GM12878 (cell line): ENCODE data around the gene SMIM35. TPM values are rescaled to one million over a fixed set of nuclear protein-coding genes. Genes with fewer than 3 reads are reported as not detected.

Source experiments
- ATAC-seq: fragments of 200-7000 bp; cut with Tn5 transposase; 3 replicates; pipeline ENCODE4 v1.9.1; 2020; ENCODE audit warnings: mild to moderate bottlenecking, moderate library complexity
- BruUV-seq: library from RNA; stranded (reverse); fragments of 400-500 nt; replicated peaks from 2 replicates; lab custom pipeline; 2021; lab: Mats Ljungman, UMichigan
- CTCF ChIA-PET: fragments of 300-600 bp; sonication (Branson Sonifier 250); formaldehyde crosslinking; extraction: SDS; loops from one replicate; lab custom pipeline; 2021; ENCODE audit warnings: inconsistent platforms; lab: Yijun Ruan, JAX
- POLR2A ChIA-PET: fragments of 350-600 bp; formaldehyde crosslinking; extraction: SDS; loops from one replicate; lab custom pipeline; 2021; ENCODE audit warnings: inconsistent platforms; lab: Charles Lee
- RAD21 ChIA-PET: fragments of 300-600 bp; sonication (Branson Sonifier 250); formaldehyde crosslinking; loops from one replicate; lab custom pipeline; 2023; ENCODE audit warnings: antibody characterized with exemption; ENCODE audit not compliant: unreplicated experiment; lab: Charles Lee
- SMC1A ChIA-PET: fragments of 300-600 bp; sonication (Branson Sonifier 250); formaldehyde crosslinking; loops from one replicate; lab custom pipeline; 2023; ENCODE audit not compliant: unreplicated experiment, uncharacterized antibody; lab: Charles Lee
- DNase-seq: peaks from one replicate; pipeline ENCODE4 v3.0.0-alpha.2; 2011; ENCODE audit warnings: low read depth, low spot score
- FAIRE-seq: peaks from 3 replicates; lab custom pipeline; 2011; peaks lifted over from hg19 to GRCh38; lab: Jason Lieb, UNC
- H2AFZ ChIP-seq: 2 replicates; pipeline ENCODE4 v1.6.0; 2011; ENCODE audit warnings: low read depth, low read length, control low read depth; ENCODE audit not compliant: control insufficient read depth
- H3K27ac ChIP-seq: 2 replicates; pipeline ENCODE4 v1.5.1; 2011; ENCODE audit warnings: control low read depth; ENCODE audit not compliant: control insufficient read depth, insufficient read depth
- H3K27me3 ChIP-seq, 2 experiments: replicated peaks in 1 of 2; 2 replicates each; pipeline versions ENCODE4 v1.6.0 to v1.6.1; 2011; ENCODE audit warnings: low read length in 1 of 2; ENCODE audit not compliant: control insufficient read depth in 2 of 2, insufficient read depth in 2 of 2
- H3K36me3 ChIP-seq, 2 experiments: 2 replicates each; pipeline ENCODE4 v1.5.1; 2011; ENCODE audit warnings: low read length in 1 of 2; ENCODE audit not compliant: control insufficient read depth in 2 of 2, insufficient read depth in 2 of 2
- H3K4me1 ChIP-seq: 2 replicates; pipeline ENCODE4 v1.6.1; 2011; ENCODE audit warnings: mild to moderate bottlenecking, low read length, moderate library complexity, mixed read lengths; ENCODE audit not compliant: control insufficient read depth, insufficient read depth
- H3K4me2 ChIP-seq: 2 replicates; pipeline ENCODE4 v1.6.0; 2011; ENCODE audit warnings: control low read depth; ENCODE audit not compliant: control insufficient read depth, insufficient read depth
- H3K4me3 ChIP-seq: fragments of 200-600 bp; sonication (generic); 2 replicates; pipeline ENCODE4 v1.5.1; 2016
- H3K79me2 ChIP-seq: 2 replicates; pipeline ENCODE4 v1.6.0; 2011; ENCODE audit warnings: low read length; ENCODE audit not compliant: control insufficient read depth, insufficient read depth
- H3K9ac ChIP-seq: 2 replicates; pipeline ENCODE4 v1.8.0; 2011; ENCODE audit warnings: low read length, control low read depth, mixed read lengths; ENCODE audit not compliant: control insufficient read depth, insufficient read depth
- H3K9me3 ChIP-seq: replicated peaks from 3 replicates; pipeline ENCODE4 v1.5.1; 2011; ENCODE audit warnings: mild to moderate bottlenecking, low read length; ENCODE audit not compliant: control insufficient read depth, insufficient read depth
- H4K20me1 ChIP-seq: 2 replicates; pipeline ENCODE4 v1.6.0; 2011; ENCODE audit not compliant: control insufficient read depth, insufficient read depth
- DPF2 ChIP-seq: fragments of 450-650 bp; IDR thresholded peaks from 2 replicates; pipeline ENCODE4 v1.6.1; 2017; ENCODE audit warnings: mild to moderate bottlenecking
- EGR1 ChIP-seq, 2 experiments: IDR thresholded peaks; 1 replicate in 1 of 2; 2 replicates in 1 of 2; pipeline ENCODE4 v1.6.1; 2011 to 2012; ENCODE audit warnings: low read depth in 2 of 2, low read length in 2 of 2, borderline replicate concordance in 1 of 2, mild to moderate bottlenecking in 1 of 2, moderate library complexity in 1 of 2
- MAX ChIP-seq: IDR thresholded peaks from 2 replicates; pipeline ENCODE4 v1.6.1; 2012; ENCODE audit warnings: low read depth, low read length, improper control_type of control experiment
- MYC ChIP-seq: IDR thresholded peaks from 2 replicates; pipeline ENCODE4 v1.6.1; 2011; ENCODE audit warnings: mild to moderate bottlenecking, low read length, moderate library complexity, inconsistent platforms; ENCODE audit not compliant: insufficient read depth, insufficient replicate concordance, insufficient read length, severe bottlenecking
- RAD21 ChIP-seq: IDR thresholded peaks from 2 replicates; pipeline ENCODE4 v1.6.1; 2011; ENCODE audit warnings: mild to moderate bottlenecking, low read depth, low read length, moderate library complexity; ENCODE audit not compliant: insufficient read depth
- RCOR1 ChIP-seq: conservative IDR thresholded peaks from 2 replicates; pipeline ENCODE4 v1.6.1; 2012; ENCODE audit warnings: low read depth, low read length, improper control_type of control experiment
- RFX5 ChIP-seq: IDR thresholded peaks from 2 replicates; pipeline ENCODE4 v1.6.1; 2011; ENCODE audit warnings: low read depth, low read length, improper control_type of control experiment
- SIX5 ChIP-seq: IDR thresholded peaks from 2 replicates; pipeline ENCODE4 v1.6.1; 2011; ENCODE audit warnings: mild to moderate bottlenecking, low read depth, low read length, moderate library complexity; ENCODE audit not compliant: severe bottlenecking
- SUZ12 ChIP-seq: fragments of 200-600 bp; sonication (generic); IDR thresholded peaks from one replicate; pipeline ENCODE4 v1.6.1; 2018; ENCODE audit warnings: antibody characterized with exemption, mild to moderate bottlenecking; ENCODE audit not compliant: unreplicated experiment
- WRNIP1 ChIP-seq: IDR thresholded peaks from 2 replicates; pipeline ENCODE4 v1.6.1; 2011; ENCODE audit warnings: low read depth, low read length, improper control_type of control experiment, borderline replicate concordance
- ZSCAN29 ChIP-seq: fragments of 450-650 bp; IDR thresholded peaks from 2 replicates; pipeline ENCODE4 v1.6.1; 2017; ENCODE audit warnings: mild to moderate bottlenecking, moderate library complexity
- WGBS: methylation state at CpG from one replicate; pipeline ENCODE4 v1.1.6; 2016; ENCODE audit warnings: low lambda C conversion rate; ENCODE audit not compliant: insufficient replicate concordance, insufficient coverage; ENCODE audit errors: missing lambda C conversion rate; 5-methylcytosine and 5-hydroxymethylcytosine counted together
- in situ Hi-C: fragments of 300-500 bp; cut with MboI; formaldehyde crosslinking; loops from 9 replicates; pipeline ENCODE4 v1.14.3; 2018; ENCODE audit warnings: mixed read lengths
- intact Hi-C: fragments of 100-400 bp; cut with micrococcal nuclease; formaldehyde crosslinking; loops from one replicate; pipeline ENCODE4 v1.14.2; 2022; ENCODE audit not compliant: unreplicated experiment
- polyA plus RNA-seq, 11 experiments: library from polyadenylated mRNA; depleted of rRNA in 4 of 11; unstranded in 6 of 11; stranded (reverse) in 5 of 11; fragments of >200 nt; fragmentation: Nextera tagmentation in 4 of 11; fragmentation: Illumina TruSeq in 1 of 11; extraction: Ambion mirVana in 4 of 11; extraction: Trizol in 1 of 11; gene quantifications; 1 replicate in 1 of 11; 2 replicates in 10 of 11; pipeline versions ENCODE4 v1.2.1 to v1.2.3, GENCODE V29; 2011 to 2016; ENCODE audit warnings: inconsistent platforms in 2 of 11, missing spikeins in 2 of 11, low read depth in 1 of 11
- total RNA-seq, 4 experiments: library from RNA; depleted of rRNA in 3 of 4; stranded (reverse); fragments of >200 nt in 3 of 4; fragmentation: Illumina TruSeq in 1 of 4; extraction: Trizol in 1 of 4; gene quantifications; 2 replicates each; pipeline versions ENCODE4 v1.2.1 to v1.2.3, GENCODE V29; 2013 to 2021
- TF ChIP-seq, protein P1 (sequence below): fragments of 450-650 bp; formaldehyde crosslinking; IDR thresholded peaks from 2 replicates; pipeline ENCODE4 v1.5.0; 2022; ENCODE audit warnings: mild to moderate bottlenecking, missing genetic modification characterization
- TF ChIP-seq, protein P2 (sequence below): fragments of 450-650 bp; IDR thresholded peaks from 2 replicates; pipeline ENCODE4 v1.6.1; 2016; ENCODE audit warnings: mild to moderate bottlenecking
- TF ChIP-seq, protein P3 (sequence below): fragments of 450-650 bp; formaldehyde crosslinking; IDR thresholded peaks from 2 replicates; pipeline ENCODE4 v1.4.0; 2022; ENCODE audit warnings: mild to moderate bottlenecking, moderate library complexity

Gene SMIM35
- total and polyA plus RNA-seq, 10 of the 15 experiments (the other 5 are each of a cell fraction or from before 2014, with no cell fraction given) = 0.02 to 1.1 (median 0.05) TPM; not detected in 5

DNA sequence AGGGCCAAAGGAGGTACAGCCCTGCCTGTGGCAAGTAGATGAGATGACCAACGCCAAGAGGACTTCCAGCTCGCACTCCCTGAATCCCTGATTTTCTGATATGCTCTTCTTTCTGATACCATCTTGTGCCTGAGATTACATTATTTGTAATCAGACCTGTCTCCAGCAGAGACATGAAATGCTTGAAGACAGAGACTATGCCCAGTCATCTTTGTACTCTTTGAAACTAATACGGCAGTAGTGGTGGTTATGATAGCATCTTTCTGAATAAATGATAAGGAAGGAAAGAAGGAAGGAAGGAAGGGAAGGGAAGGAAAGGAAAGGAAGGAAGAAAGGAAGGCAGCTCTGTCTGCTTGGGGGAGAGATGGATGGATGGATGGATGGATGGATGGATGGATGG lies 72.7 kb downstream of the SMIM35 start:
- H3K27ac ChIP-seq = no peak overlapping the region
- ATAC-seq = no peak
- TF ChIP-seq, protein P1, sequence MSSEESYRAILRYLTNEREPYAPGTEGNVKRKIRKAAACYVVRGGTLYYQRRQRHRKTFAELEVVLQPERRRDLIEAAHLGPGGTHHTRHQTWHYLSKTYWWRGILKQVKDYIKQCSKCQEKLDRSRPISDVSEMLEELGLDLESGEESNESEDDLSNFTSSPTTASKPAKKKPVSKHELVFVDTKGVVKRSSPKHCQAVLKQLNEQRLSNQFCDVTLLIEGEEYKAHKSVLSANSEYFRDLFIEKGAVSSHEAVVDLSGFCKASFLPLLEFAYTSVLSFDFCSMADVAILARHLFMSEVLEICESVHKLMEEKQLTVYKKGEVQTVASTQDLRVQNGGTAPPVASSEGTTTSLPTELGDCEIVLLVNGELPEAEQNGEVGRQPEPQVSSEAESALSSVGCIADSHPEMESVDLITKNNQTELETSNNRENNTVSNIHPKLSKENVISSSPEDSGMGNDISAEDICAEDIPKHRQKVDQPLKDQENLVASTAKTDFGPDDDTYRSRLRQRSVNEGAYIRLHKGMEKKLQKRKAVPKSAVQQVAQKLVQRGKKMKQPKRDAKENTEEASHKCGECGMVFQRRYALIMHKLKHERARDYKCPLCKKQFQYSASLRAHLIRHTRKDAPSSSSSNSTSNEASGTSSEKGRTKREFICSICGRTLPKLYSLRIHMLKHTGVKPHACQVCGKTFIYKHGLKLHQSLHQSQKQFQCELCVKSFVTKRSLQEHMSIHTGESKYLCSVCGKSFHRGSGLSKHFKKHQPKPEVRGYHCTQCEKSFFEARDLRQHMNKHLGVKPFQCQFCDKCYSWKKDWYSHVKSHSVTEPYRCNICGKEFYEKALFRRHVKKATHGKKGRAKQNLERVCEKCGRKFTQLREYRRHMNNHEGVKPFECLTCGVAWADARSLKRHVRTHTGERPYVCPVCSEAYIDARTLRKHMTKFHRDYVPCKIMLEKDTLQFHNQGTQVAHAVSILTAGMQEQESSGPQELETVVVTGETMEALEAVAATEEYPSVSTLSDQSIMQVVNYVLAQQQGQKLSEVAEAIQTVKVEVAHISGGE (CRISPR knock-in tag) = no peak
- TF ChIP-seq SUZ12 = no peak
- no peak for TF ChIP-seq RCOR1
- no peak for TF ChIP-seq MAX
- TF ChIP-seq RFX5 = no peak
- no peak for TF ChIP-seq EGR1 (IDR thresholded peaks at IDR 0.05; ENCODE audit: borderline replicate concordance in 1 of 2, low read depth in 2 of 2, low read length in 2 of 2)
- TF ChIP-seq, protein P2, sequence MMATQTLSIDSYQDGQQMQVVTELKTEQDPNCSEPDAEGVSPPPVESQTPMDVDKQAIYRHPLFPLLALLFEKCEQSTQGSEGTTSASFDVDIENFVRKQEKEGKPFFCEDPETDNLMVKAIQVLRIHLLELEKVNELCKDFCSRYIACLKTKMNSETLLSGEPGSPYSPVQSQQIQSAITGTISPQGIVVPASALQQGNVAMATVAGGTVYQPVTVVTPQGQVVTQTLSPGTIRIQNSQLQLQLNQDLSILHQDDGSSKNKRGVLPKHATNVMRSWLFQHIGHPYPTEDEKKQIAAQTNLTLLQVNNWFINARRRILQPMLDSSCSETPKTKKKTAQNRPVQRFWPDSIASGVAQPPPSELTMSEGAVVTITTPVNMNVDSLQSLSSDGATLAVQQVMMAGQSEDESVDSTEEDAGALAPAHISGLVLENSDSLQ = no peak
- TF ChIP-seq SIX5 = no peak
- no peak for TF ChIP-seq MYC
- no peak for TF ChIP-seq ZSCAN29
- no peak for TF ChIP-seq RAD21
- TF ChIP-seq WRNIP1 = no peak
- TF ChIP-seq, protein P3, sequence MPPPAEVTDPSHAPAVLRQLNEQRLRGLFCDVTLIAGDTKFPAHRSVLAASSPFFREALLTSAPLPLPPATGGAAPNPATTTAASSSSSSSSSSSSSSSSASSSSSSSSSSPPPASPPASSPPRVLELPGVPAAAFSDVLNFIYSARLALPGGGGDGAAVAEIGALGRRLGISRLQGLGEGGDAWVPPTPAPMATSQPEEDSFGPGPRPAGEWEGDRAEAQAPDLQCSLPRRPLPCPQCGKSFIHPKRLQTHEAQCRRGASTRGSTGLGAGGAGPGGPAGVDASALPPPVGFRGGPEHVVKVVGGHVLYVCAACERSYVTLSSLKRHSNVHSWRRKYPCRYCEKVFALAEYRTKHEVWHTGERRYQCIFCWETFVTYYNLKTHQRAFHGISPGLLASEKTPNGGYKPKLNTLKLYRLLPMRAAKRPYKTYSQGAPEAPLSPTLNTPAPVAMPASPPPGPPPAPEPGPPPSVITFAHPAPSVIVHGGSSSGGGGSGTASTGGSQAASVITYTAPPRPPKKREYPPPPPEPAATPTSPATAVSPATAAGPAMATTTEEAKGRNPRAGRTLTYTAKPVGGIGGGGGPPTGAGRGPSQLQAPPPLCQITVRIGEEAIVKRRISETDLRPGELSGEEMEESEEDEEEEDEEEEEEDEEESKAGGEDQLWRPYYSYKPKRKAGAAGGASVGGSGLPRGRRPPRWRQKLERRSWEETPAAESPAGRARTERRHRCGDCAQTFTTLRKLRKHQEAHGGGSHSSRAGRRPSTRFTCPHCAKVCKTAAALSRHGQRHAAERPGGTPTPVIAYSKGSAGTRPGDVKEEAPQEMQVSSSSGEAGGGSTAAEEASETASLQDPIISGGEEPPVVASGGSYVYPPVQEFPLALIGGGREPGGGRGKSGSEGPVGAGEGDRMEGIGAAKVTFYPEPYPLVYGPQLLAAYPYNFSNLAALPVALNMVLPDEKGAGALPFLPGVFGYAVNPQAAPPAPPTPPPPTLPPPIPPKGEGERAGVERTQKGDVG = no peak
- no peak for TF ChIP-seq DPF2

More for the DNA sequence above, 72.7 kb downstream of the SMIM35 start:
- H3K36me3 ChIP-seq = no peaks in the 10 kb centered on the region
- H3K79me2 ChIP-seq = no peaks in the 10 kb centered on the region
- H3K4me1 ChIP-seq = peaks cover 55% of the 10 kb centered on the region
- ChIA-PET RAD21 (no interaction called here), POLR2A (no interaction called here), SMC1A (interaction anchor here (19.0 kb wide), 1 partner anchor 20 kb away, joined by 280 read pairs; the partner anchor contains the start of gene IL10RA), CTCF (interaction anchor here (1.4 kb wide), 1 partner anchor 12 kb away, joined by 3 read pairs; no protein-coding TSS in a partner anchor)
- BruUV-seq = no TSS peak
- peaks cover 14% of the 10 kb centered on the region; the same call in 2 of the 3 replicates for H3K9me3 ChIP-seq
- H3K4me3 ChIP-seq = no peak overlapping the region
- DNase-seq = no peak
- intact Hi-C loops (loop anchor here (5.0 kb wide), 1 partner anchor 33 kb away; no protein-coding TSS in a partner anchor), in situ Hi-C loops (no loop called here)
- no peak overlapping the region for H3K9ac ChIP-seq
- H4K20me1 ChIP-seq = no peaks in the 10 kb centered on the region
- no peaks in the 10 kb centered on the region for H3K27me3 ChIP-seq
- no peak overlapping the region for H3K4me2 ChIP-seq
- no peak for FAIRE-seq
- 98% methylated on average over 3 of the region's 3 CpGs for WGBS
- no peak overlapping the region for H2AFZ ChIP-seq
